Retina (tissue), 1 donor: ENCODE results near the gene FLT3.
"Not testable (repeated sequence)": the region's sequence is repeated elsewhere in the genome, so short reads cannot be mapped to it uniquely, and the experiment has no call there.

Source experiments
- DNase-seq: peaks from one replicate; pipeline ENCODE4 v3.0.0-alpha.2; 2016

FLT3 gene

GRCh38 chr13:28099396-28100149 is 803 bp downstream of the FLT3 start:
- no peak for DNase-seq

- no peak for DNase-seq
These were observed 2.9 kb downstream of the FLT3 start for GRCh38 chr13:28097503-28097902.

- no peak for DNase-seq
These were observed 6.1 kb downstream of the FLT3 start for GRCh38 chr13:28094306-28094705.

- DNase-seq = no peak
These were observed 6.5 kb downstream of the FLT3 start for GRCh38 chr13:28093881-28094280.

- no peak for DNase-seq
These were observed 7.9 kb downstream of the FLT3 start for GRCh38 chr13:28092431-28092830.

GRCh38 chr13:28089065-28089464 is 11.3 kb downstream of the FLT3 start:
- DNase-seq = no peak

- DNase-seq = not testable (repeated sequence)
These were observed 22.6 kb downstream of the FLT3 start for GRCh38 chr13:28077820-28078219.

GRCh38 chr13:28077231-28077630 is 23.1 kb downstream of the FLT3 start:
- DNase-seq = no peak

GRCh38 chr13:28071424-28071823 is 29.0 kb downstream of the FLT3 start:
- no peak for DNase-seq

GRCh38 chr13:28067491-28067890 is 32.9 kb downstream of the FLT3 start:
- no peak for DNase-seq

GRCh38 chr13:28058866-28059613 is 41.3 kb downstream of the FLT3 start:
- no peak for DNase-seq

GRCh38 chr13:28056970-28057712 is 43.2 kb downstream of the FLT3 start:
- DNase-seq = no peak

- no peak for DNase-seq
These were observed 44.0 kb downstream of the FLT3 start for GRCh38 chr13:28056426-28056825.

GRCh38 chr13:28055357-28055756 is 45.0 kb downstream of the FLT3 start:
- DNase-seq = no peak

GRCh38 chr13:28052945-28053344 is 47.4 kb downstream of the FLT3 start:
- no peak for DNase-seq

GRCh38 chr13:28049880-28050875 is 50.2 kb downstream of the FLT3 start:
- no peak for DNase-seq

- no peak for DNase-seq
These were observed 51.2 kb downstream of the FLT3 start for GRCh38 chr13:28049215-28049614.

GRCh38 chr13:28048768-28049167 is 51.6 kb downstream of the FLT3 start:
- DNase-seq = no peak

GRCh38 chr13:28047757-28048388 is 52.5 kb downstream of the FLT3 start:
- DNase-seq = no peak

GRCh38 chr13:28046981-28047380 is 53.4 kb downstream of the FLT3 start:
- no peak for DNase-seq

- no peak for DNase-seq
These were observed 54.5 kb downstream of the FLT3 start for GRCh38 chr13:28045861-28046260.

GRCh38 chr13:28044608-28045007 is 55.8 kb downstream of the FLT3 start:
- no peak for DNase-seq
